HG03060 (cell line): ENCODE results near the gene PRR5L.
"Not testable (repeated sequence)": the region's sequence is repeated elsewhere in the genome, so short reads cannot be mapped to it uniquely, and the experiment has no call there.

Experiments
- ATAC-seq: cut with Tn5 transposase; IDR thresholded peaks from one replicate; pipeline ENCODE4 v1.9.1; 2021; ENCODE audit warnings: low read depth, moderate number of reproducible peaks; ENCODE audit not compliant: unreplicated experiment

Gene PRR5L

DNA sequence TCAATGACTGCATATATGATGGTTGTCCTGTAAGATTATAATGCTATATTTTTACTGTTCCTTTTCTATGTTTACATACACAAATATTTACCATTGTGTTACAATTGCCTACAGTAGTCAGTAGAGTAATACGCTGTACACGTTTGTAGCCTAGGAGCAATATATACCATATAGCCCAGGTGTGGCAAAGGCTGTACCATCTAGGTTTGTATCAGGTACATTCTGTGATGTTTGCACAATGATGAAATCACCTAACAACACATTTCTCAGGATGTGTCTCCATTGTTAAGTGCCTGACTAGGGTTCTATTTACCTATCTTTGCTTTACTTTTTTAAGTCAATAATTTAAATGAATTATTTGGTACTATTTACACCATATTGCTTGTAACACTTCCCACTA lies 21.9 kb downstream of the PRR5L start:
- ATAC-seq, result no peak

DNA sequence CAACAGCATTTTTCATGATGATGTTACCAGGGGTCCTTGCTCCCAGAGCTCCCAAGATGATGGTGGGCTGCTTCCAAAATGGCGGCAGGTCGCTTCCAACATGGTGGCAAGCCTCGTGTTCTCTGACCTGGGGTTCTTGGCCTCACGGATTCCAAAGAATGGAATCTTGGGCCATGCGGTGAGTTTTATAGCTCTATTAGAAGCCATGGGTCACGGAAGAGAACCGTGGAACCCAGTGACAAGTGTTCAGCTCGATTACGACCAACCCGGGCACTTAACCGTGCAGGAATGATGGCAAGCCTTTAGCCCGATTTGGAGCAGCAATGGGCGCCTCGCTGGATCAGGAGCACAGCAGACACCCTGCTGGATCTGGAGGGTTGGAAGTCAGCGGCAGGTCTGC lies 28.9 kb downstream of the PRR5L start:
- not testable (repeated sequence) for ATAC-seq

- ATAC-seq, result not testable (repeated sequence)
These were observed 29.3 kb downstream of the PRR5L start for GRCh38 chr11:36325403-36325802.

GRCh38 chr11:36326524-36327419 lies 30.7 kb downstream of the PRR5L start:
- no peak for ATAC-seq

GRCh38 chr11:36328966-36329673 lies 33.0 kb downstream of the PRR5L start:
- ATAC-seq, result no peak

DNA sequence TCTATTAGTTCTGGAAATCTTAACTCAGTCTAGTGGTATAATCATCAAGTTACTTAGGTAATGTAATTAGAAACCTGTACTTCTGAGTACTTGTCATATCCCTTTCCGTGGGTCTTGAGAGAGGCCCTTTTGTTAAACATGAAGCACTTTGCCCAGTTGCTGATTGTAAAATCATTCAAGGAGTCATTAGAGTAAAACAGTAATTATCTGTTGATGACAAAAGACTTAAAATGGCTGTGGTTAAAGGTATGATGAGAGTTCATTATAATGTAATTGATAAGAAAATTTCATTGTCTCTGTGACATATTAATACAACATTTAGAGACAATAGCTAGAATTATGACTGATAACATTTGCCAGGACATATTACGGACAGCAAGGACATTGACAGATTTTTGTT lies 34.3 kb downstream of the PRR5L start:
- ATAC-seq, result no peak

DNA sequence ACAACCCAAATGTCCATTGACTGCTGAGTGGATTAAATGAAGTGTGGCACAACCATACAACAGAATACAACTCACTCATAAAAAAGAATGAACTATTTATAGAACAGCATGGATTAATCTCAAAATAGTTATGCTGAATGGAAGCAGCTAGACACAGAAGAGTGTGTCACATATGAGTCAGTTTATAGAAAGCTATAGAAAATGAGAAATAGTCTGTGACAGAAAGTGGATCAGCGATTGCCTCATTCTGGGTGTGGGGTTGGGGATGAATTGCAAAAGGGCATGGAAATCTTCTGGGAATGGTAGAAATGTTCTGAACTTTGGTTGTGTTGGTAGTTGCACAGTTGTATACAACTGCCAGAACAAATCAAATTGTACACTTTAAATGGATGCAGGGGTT lies 37.4 kb downstream of the PRR5L start:
- ATAC-seq, result no peak

DNA sequence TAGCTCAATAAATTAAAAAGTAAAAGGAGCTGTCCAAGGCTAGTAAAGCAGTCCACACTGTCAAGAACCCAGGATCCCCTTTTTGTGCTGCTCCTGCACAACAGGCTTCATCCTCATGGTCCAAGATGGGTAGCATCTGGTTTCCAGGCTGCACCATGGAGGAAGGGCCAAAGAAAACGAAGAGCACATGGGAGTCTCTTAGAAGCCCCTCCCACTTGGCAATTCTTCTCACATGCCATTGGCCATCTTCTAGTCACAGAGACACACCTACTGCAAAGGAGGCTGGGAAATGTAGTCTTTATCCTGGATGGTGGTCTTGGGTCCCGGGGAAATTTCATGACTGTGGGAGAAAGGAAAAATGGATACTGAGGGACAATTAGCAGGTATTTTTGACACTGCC lies 37.8 kb downstream of the PRR5L start:
- ATAC-seq, result no peak

GRCh38 chr11:36339888-36340287 lies 43.8 kb downstream of the PRR5L start:
- no peak for ATAC-seq

- ATAC-seq, result no peak
These were observed 44.8 kb downstream of the PRR5L start for GRCh38 chr11:36340897-36341296.

GRCh38 chr11:36341915-36342314 lies 45.8 kb downstream of the PRR5L start:
- no peak for ATAC-seq

- ATAC-seq, result no peak
These were observed 46.2 kb downstream of the PRR5L start for GRCh38 chr11:36342327-36342726.

DNA sequence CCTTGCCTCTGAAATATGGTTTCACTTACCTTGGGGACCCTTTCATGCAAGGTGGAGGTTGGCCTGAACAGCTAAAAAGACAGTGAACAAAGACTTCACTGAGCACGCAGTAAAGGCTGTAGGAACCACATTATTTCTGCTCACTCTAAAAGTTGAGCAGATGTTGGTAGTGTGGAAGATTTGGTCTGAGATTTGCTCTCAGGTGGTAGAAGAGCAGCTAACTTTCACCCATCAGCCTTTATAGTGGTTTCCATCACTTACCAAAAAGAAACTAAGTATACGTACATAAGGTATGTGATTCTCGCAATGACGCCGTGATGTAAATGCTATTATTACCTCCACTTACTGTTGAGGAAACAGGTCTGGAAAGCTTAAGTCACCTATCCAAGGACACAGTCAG lies 47.3 kb downstream of the PRR5L start:
- no peak for ATAC-seq

- ATAC-seq, result no peak
These were observed 49.0 kb downstream of the PRR5L start for GRCh38 chr11:36345084-36345511.

DNA sequence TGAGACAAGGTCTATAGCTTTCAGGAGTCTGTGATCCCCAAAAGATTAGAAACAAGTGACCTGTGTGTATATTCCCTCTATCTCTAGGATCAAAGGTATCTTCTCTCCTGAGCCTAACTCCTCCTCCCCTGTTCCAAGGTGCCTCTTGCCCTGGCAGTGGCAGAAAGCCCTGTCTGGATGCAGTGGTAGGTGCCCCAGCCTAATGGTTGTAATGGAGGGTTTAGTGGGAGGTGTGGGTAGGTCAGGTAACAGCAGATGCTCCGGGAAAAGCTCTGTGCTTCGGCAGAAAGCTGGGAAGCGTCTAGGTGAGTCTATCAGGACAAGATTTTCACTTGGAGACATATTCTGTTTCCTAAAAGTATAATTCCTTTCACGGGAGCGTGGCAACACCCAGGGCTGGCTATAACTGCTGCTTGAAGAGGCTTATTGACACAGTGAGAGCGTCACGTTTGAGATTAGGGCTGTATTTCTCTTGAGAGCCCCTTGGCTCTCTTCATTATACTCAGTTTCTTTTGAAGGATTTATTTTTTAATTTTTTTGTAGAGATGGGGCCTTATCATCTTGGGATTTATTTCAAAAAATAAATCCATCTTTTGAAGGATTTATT lies 49.5 kb downstream of the PRR5L start:
- ATAC-seq, result no peak

- no peak for ATAC-seq
These were observed 50.7 kb downstream of the PRR5L start for GRCh38 chr11:36346562-36347383.

DNA sequence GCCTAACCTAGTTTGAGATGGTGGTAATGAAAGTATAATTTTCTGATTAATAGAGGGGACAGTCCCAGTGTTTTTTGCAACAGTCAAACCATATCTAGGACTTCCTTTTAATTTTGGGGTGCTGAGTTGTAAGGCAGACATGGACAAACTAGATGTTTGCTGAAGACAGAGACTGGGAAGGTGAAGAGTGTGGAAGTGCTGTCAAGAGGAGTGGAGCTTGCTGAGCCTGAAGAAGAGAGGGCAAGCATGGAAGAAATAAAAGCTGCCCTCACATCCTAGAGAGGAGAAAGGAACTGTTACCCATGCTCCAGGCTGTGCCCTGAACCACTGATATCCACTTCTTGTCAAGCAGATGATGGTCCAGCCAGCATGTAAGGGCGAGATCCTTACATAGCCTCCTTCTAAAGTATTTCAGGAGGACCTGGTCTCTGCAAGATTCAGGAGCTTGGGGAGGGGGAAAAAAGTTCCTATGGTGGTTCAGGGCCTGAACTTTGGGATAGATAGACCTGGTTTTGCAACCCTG lies 51.4 kb downstream of the PRR5L start:
- no peak for ATAC-seq

DNA sequence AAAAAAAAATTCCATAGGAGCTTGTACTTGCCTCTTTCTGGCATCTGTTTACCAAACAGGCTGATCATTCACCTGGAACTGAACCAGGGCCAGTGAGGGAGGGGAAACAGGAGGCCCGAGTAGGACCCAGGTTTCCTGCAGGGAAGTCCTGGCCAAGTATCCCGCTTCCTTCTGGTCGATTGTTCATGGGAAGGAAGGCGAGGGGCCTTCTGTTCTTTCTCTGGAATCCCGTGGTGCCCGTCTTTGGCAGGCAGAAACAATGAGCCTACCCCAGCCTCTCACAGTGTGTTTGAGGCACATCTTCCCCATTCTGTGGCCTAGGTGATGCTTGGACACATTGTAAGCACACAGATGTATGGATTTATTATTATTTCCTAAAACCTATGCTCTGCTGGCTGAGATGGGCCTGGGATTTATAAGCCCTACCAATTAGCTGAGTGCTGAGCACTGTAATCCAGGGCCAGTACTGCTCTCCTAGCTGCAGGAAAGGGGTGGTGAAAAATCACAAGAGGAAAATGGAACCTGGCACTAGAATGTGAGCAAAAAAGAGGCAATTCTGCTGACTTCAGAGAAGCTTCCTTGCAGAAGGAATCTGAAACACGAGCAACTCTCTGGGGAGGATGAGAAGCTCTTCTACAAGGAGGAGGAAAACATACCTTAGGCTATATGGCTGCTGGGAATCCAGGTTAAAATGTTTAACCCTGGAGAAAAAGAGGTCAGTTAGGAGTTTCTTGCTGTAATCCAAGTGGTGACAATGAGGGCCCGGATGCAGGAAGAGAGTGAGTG lies 53.5 kb downstream of the PRR5L start:
- no peak for ATAC-seq

- no peak for ATAC-seq
These were observed 54.0 kb downstream of the PRR5L start for GRCh38 chr11:36350137-36350513.

- no peak for ATAC-seq
These were observed 56.8 kb downstream of the PRR5L start for GRCh38 chr11:36352922-36353321.
